RPMI7951 (cell line): ENCODE data around the gene MCF2. TPM values are rescaled to one million over a fixed set of nuclear protein-coding genes. Genes with fewer than 3 reads are reported as not detected.
A peak's percentile ranks its signal among the peaks of the same experiment; 100 is the strongest.

ENCODE experiments used
- DNase-seq: peaks from one replicate; pipeline ENCODE4 v3.0.0-alpha.2; 2012; ENCODE audit warnings: low read depth
- total RNA-seq: library from RNA; depleted of rRNA; stranded (reverse); fragments of >200 nt; shearing (Covaris generic); gene quantifications from 2 replicates; pipeline ENCODE4 v1.2.3, GENCODE V29; 2014; rRNA removed

MCF2 gene
- total RNA-seq, 1 experiment from 2014 or later = not detected

- DNase-seq = no peak
Observed at GRCh38 chrX:139585613-139586012, 122.4 kb downstream of the MCF2 start.

GRCh38 chrX:139581068-139581467 lies 126.9 kb downstream of the MCF2 start:
- no peak for DNase-seq

- DNase-seq = no peak
Observed at GRCh38 chrX:139566981-139567380, 141.0 kb downstream of the MCF2 start.

- no peak for DNase-seq
Observed at GRCh38 chrX:139563251-139563650, 144.7 kb downstream of the MCF2 start.

- no peak for DNase-seq
Observed at GRCh38 chrX:139560221-139560620, 147.7 kb downstream of the MCF2 start.

GRCh38 chrX:139559383-139560042 lies 148.5 kb downstream of the MCF2 start:
- peak; percentile 16 for DNase-seq

- DNase-seq = no peak
Observed at GRCh38 chrX:139554991-139555675, 152.8 kb downstream of the MCF2 start.

GRCh38 chrX:139554376-139554775 lies 153.6 kb downstream of the MCF2 start:
- DNase-seq = no peak

GRCh38 chrX:139544591-139544990 lies 163.4 kb downstream of the MCF2 start:
- no peak for DNase-seq

- no peak for DNase-seq
Observed at GRCh38 chrX:139543920-139544319, 164.0 kb downstream of the MCF2 start.

GRCh38 chrX:139542652-139543051 lies 165.3 kb downstream of the MCF2 start:
- DNase-seq = no peak

GRCh38 chrX:139538907-139539790 lies 168.8 kb downstream of the MCF2 start:
- no peak for DNase-seq

GRCh38 chrX:139533444-139533843 lies 174.5 kb downstream of the MCF2 start:
- DNase-seq = no peak

- DNase-seq = no peak
Observed at GRCh38 chrX:139532834-139533233, 175.1 kb downstream of the MCF2 start.

Other genes starting within 250 kb of the MCF2 start
- not detected in 2 replicates for gene F9, start 177.4 kb downstream of the MCF2 start, total RNA-seq
- 11.0 and 19.9 TPM in 2 replicates for gene ATP11C, start 224.9 kb upstream of the MCF2 start, total RNA-seq